ENCODE data around the gene TJP3. TPM values are rescaled to one million over a fixed set of nuclear protein-coding genes. Genes with fewer than 3 reads are reported as not detected.
A peak's percentile ranks its signal among the peaks of the same experiment; 100 is the strongest.

TJP3 gene
- total RNA-seq, 1 experiment from 2014 or later, result 10.7 TPM

GRCh38 chr19:3766520-3766919, 58.3 kb downstream of the TJP3 start:
- no peak for DNase-seq
- no peak overlapping the region for H3K4me3 ChIP-seq (ENCODE audit: insufficient read depth, low read depth, low read length)
- no peaks in the 10 kb centered on the region; the same call in 1 of the 2 replicates for H3K36me3 ChIP-seq (replicated peaks; ENCODE audit: control insufficient read depth, insufficient read depth, low read length)
- H3K27me3 ChIP-seq (ENCODE audit: control insufficient read depth, insufficient read depth, low read length), result no peaks in the 10 kb centered on the region

GRCh38 chr19:3767050-3767449, 58.9 kb downstream of the TJP3 start:
- DNase-seq, result peak; percentile 34
- no peak overlapping the region for H3K4me3 ChIP-seq (ENCODE audit: insufficient read depth, low read depth, low read length)
- H3K36me3 ChIP-seq (replicated peaks; ENCODE audit: control insufficient read depth, insufficient read depth, low read length), result no peaks in the 10 kb centered on the region; the same call in 1 of the 2 replicates
- H3K27me3 ChIP-seq (ENCODE audit: control insufficient read depth, insufficient read depth, low read length), result no peaks in the 10 kb centered on the region

- peak; percentile 52 for DNase-seq
- H3K36me3 ChIP-seq (replicated peaks; ENCODE audit: control insufficient read depth, insufficient read depth, low read length), result no peaks in the 10 kb centered on the region; the same call in 1 of the 2 replicates
- H3K4me3 ChIP-seq (ENCODE audit: insufficient read depth, low read depth, low read length), result no peak overlapping the region
- H3K27me3 ChIP-seq (ENCODE audit: control insufficient read depth, insufficient read depth, low read length), result no peaks in the 10 kb centered on the region
Measured at GRCh38 chr19:3768015-3768747, 60.0 kb downstream of the TJP3 start.

- H3K27me3 ChIP-seq (ENCODE audit: control insufficient read depth, insufficient read depth, low read length), result no peaks in the 10 kb centered on the region
- no peak for DNase-seq
- H3K36me3 ChIP-seq (replicated peaks; ENCODE audit: control insufficient read depth, insufficient read depth, low read length), result no peaks in the 10 kb centered on the region; the same call in 1 of the 2 replicates
- H3K4me3 ChIP-seq (ENCODE audit: insufficient read depth, low read depth, low read length), result no peak overlapping the region
Measured at GRCh38 chr19:3768748-3769099, 60.5 kb downstream of the TJP3 start.

- Histone ChIP-seq H3K4me3 (ENCODE audit: insufficient read depth, low read depth, low read length) (no peak overlapping the region), H3K36me3 (replicated peaks; ENCODE audit: control insufficient read depth, insufficient read depth, low read length) (no peaks in the 10 kb centered on the region; the same call in 1 of the 2 replicates), H3K27me3 (ENCODE audit: control insufficient read depth, insufficient read depth, low read length) (no peaks in the 10 kb centered on the region)
- DNase-seq, result peak; percentile 68
Measured at GRCh38 chr19:3769494-3769893, 61.3 kb downstream of the TJP3 start.

- no peak overlapping the region for H3K4me3 ChIP-seq (ENCODE audit: insufficient read depth, low read depth, low read length)
- H3K27me3 ChIP-seq (ENCODE audit: control insufficient read depth, insufficient read depth, low read length), result no peaks in the 10 kb centered on the region
- H3K36me3 ChIP-seq (replicated peaks; ENCODE audit: control insufficient read depth, insufficient read depth, low read length), result no peaks in the 10 kb centered on the region; the same call in 1 of the 2 replicates
- peak; percentile 84 for DNase-seq
Measured at GRCh38 chr19:3770136-3770999, 62.2 kb downstream of the TJP3 start.

- H3K4me3 ChIP-seq (ENCODE audit: insufficient read depth, low read depth, low read length), result no peak overlapping the region
- DNase-seq, result peak; percentile 76
- H3K27me3 ChIP-seq (ENCODE audit: control insufficient read depth, insufficient read depth, low read length), result no peaks in the 10 kb centered on the region
- no peaks in the 10 kb centered on the region; the same call in 1 of the 2 replicates for H3K36me3 ChIP-seq (replicated peaks; ENCODE audit: control insufficient read depth, insufficient read depth, low read length)
Measured at GRCh38 chr19:3771000-3771905, 63.1 kb downstream of the TJP3 start.

- Histone ChIP-seq H3K4me3 (ENCODE audit: insufficient read depth, low read depth, low read length) (no peak within 1 kb of the TSS), H3K36me3 (replicated peaks; ENCODE audit: control insufficient read depth, insufficient read depth, low read length) (no peaks in the 10 kb centered on the region), H3K27me3 (ENCODE audit: control insufficient read depth, insufficient read depth, low read length) (no peaks in the 10 kb centered on the region)
- peak; percentile 75 for DNase-seq
Measured at GRCh38 chr19:3771906-3772455, 63.8 kb downstream of the TJP3 start, which contains the start of gene RAX2. Gene RAX2, minus strand, starts transcription at chr19:3772228. Its CDS starts 486 bp downstream, at chr19:3771742.

- Histone ChIP-seq H3K36me3 (replicated peaks; ENCODE audit: control insufficient read depth, insufficient read depth, low read length) (no peaks in the 10 kb centered on the region), H3K4me3 (ENCODE audit: insufficient read depth, low read depth, low read length) (no peak overlapping the region), H3K27me3 (ENCODE audit: control insufficient read depth, insufficient read depth, low read length) (no peaks in the 10 kb centered on the region)
- peak; percentile 55 for DNase-seq
Measured at GRCh38 chr19:3773814-3774515, 65.8 kb downstream of the TJP3 start.

GRCh38 chr19:3774621-3775373, 66.6 kb downstream of the TJP3 start:
- peak; percentile 74 for DNase-seq
- Histone ChIP-seq H3K4me3 (ENCODE audit: insufficient read depth, low read depth, low read length) (no peak overlapping the region), H3K27me3 (ENCODE audit: control insufficient read depth, insufficient read depth, low read length) (no peaks in the 10 kb centered on the region), H3K36me3 (replicated peaks; ENCODE audit: control insufficient read depth, insufficient read depth, low read length) (no peaks in the 10 kb centered on the region)

- H3K4me3 ChIP-seq (ENCODE audit: insufficient read depth, low read depth, low read length), result no peak overlapping the region
- no peaks in the 10 kb centered on the region for H3K36me3 ChIP-seq (replicated peaks; ENCODE audit: control insufficient read depth, insufficient read depth, low read length)
- no peaks in the 10 kb centered on the region for H3K27me3 ChIP-seq (ENCODE audit: control insufficient read depth, insufficient read depth, low read length)
- DNase-seq, result peak; percentile 36
Measured at GRCh38 chr19:3775374-3775711, 67.2 kb downstream of the TJP3 start.

- Histone ChIP-seq H3K27me3 (ENCODE audit: control insufficient read depth, insufficient read depth, low read length) (no peaks in the 10 kb centered on the region), H3K4me3 (ENCODE audit: insufficient read depth, low read depth, low read length) (no peak overlapping the region)
- peak; percentile 36 for DNase-seq
Measured at GRCh38 chr19:3775831-3776230, 67.6 kb downstream of the TJP3 start.

GRCh38 chr19:3776479-3777040, 68.4 kb downstream of the TJP3 start:
- no peak for DNase-seq
- no peak overlapping the region for H3K4me3 ChIP-seq (ENCODE audit: insufficient read depth, low read depth, low read length)
- H3K36me3 ChIP-seq (replicated peaks; ENCODE audit: control insufficient read depth, insufficient read depth, low read length), result no peaks in the 10 kb centered on the region
- H3K27me3 ChIP-seq (ENCODE audit: control insufficient read depth, insufficient read depth, low read length), result no peaks in the 10 kb centered on the region

More at GRCh38 chr19:3775831-3776230, 67.6 kb downstream of the TJP3 start:
- no peaks in the 10 kb centered on the region for H3K36me3 ChIP-seq (replicated peaks; ENCODE audit: control insufficient read depth, insufficient read depth, low read length)

All from H7 (cell line).